Stimulated activated CD8-positive, alpha-beta memory T cell treated with anti-CD3 and anti-CD28 coated beads, Interleukin-12 subunit alpha, Interleukin-12 subunit beta, amount 100 ng/mL, for 24 hours (primary cell): ENCODE measurements around the gene RASA4.
"Not testable (repeated sequence)": the region's sequence is repeated elsewhere in the genome, so short reads cannot be mapped to it uniquely, and the experiment has no call there.

Experiments
- DNase-seq: peaks from one replicate; pipeline ENCODE4 v3.0.0-alpha.2; 2020; ENCODE audit errors: extremely low read depth

RASA4 gene

GRCh38 chr7:102543596-102543995 lies 73.0 kb downstream of the RASA4 start, which contains the start of gene UPK3BL2:
UPK3BL2 (minus strand) TSS chr7:102543696; CDS start chr7:102543636, 60 bp downstream.
- not testable (repeated sequence) for DNase-seq

GRCh38 chr7:102542771-102543170 lies 73.8 kb downstream of the RASA4 start:
- not testable (repeated sequence) for DNase-seq

GRCh38 chr7:102542083-102542482 lies 74.5 kb downstream of the RASA4 start:
- DNase-seq = not testable (repeated sequence)

- DNase-seq = not testable (repeated sequence)
These were observed 76.0 kb downstream of the RASA4 start for GRCh38 chr7:102540604-102541003.

- DNase-seq = not testable (repeated sequence)
These were observed 81.4 kb downstream of the RASA4 start for GRCh38 chr7:102535062-102535615.

GRCh38 chr7:102532127-102532526 lies 84.4 kb downstream of the RASA4 start:
- DNase-seq = not testable (repeated sequence)

GRCh38 chr7:102531583-102531982 lies 85.0 kb downstream of the RASA4 start:
- not testable (repeated sequence) for DNase-seq

- not testable (repeated sequence) for DNase-seq
These were observed 88.4 kb downstream of the RASA4 start for GRCh38 chr7:102527822-102528793.

- DNase-seq = not testable (repeated sequence)
These were observed 89.4 kb downstream of the RASA4 start for GRCh38 chr7:102527182-102527581.

GRCh38 chr7:102524803-102525202 lies 91.8 kb downstream of the RASA4 start:
- not testable (repeated sequence) for DNase-seq
